Subcutaneous abdominal adipose tissue (tissue), 5 donors: ENCODE data around the gene GPN2.

ENCODE experiments used
- H3K27ac ChIP-seq: one replicate; pipeline ENCODE4 v1.7.0; 2013; ENCODE audit warnings: low read depth, mild to moderate bottlenecking, inconsistent platforms, low read length, moderate library complexity
- H3K27me3 ChIP-seq, 5 donors: one replicate each; pipeline ENCODE4 v1.7.0; 2013; ENCODE audit warnings: low read length in 5 of 5, inconsistent platforms in 1 of 5; ENCODE audit not compliant: control insufficient read depth in 5 of 5, insufficient read depth in 4 of 5
- H3K36me3 ChIP-seq, 5 donors: one replicate each; pipeline ENCODE4 v1.7.0; 2013; ENCODE audit warnings: low read length in 5 of 5; ENCODE audit not compliant: control insufficient read depth in 5 of 5, insufficient read depth in 5 of 5
- H3K4me1 ChIP-seq, 5 donors: one replicate each; pipeline ENCODE4 v1.7.0; 2013; ENCODE audit warnings: low read length in 5 of 5, mild to moderate bottlenecking in 3 of 5, moderate library complexity in 1 of 5; ENCODE audit not compliant: control insufficient read depth in 5 of 5, insufficient read depth in 5 of 5
- H3K4me3 ChIP-seq, 5 donors: one replicate each; pipeline ENCODE4 v1.7.0; 2013; ENCODE audit warnings: low read length in 5 of 5, low read depth in 1 of 5
- H3K9ac ChIP-seq, 5 donors: one replicate each; pipeline ENCODE4 v1.7.0; 2013; ENCODE audit warnings: low read length in 5 of 5, mild to moderate bottlenecking in 4 of 5, moderate library complexity in 3 of 5
- H3K9me3 ChIP-seq, 5 donors: one replicate each; pipeline ENCODE4 v1.7.0; 2013; ENCODE audit warnings: low read length in 5 of 5; ENCODE audit not compliant: control insufficient read depth in 5 of 5
- donor health status: healthy.
- donor health status: healthy.
- donor health status: healthy.
- donor health status: healthy.
- donor health status: healthy.

The GPN2 gene

DNA sequence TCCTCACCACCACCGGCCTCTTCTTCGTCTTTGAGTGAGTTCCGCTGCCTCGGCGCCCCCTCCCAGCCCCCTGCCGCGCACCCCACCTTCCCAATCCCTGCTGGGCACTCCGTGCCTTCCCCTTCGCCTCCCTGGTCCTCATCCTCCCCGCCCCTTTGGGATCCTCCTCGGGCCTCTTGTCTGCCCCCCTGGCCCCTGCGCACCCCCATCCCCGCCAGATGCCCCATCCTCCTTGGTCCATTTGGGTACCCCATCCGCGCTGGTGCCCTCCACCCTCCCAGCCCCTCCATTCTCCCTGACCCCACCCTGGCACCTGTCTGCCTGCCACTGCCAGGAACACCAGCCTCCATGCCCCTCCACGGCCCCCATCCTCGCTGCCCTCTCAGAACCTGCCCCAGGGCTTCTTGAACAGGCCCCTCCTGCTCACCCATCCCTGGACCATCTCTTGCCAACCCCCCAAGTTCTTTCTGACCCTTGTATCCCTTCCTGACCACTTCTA, 62.9 kb downstream of the GPN2 start:
- Histone ChIP-seq H3K27me3 (no peaks in the 10 kb centered on the region), H3K9me3 (no peaks in the 10 kb centered on the region), H3K36me3 (peaks cover 0 to 12% (median 3%) of the 10 kb centered on the region in 5 donors), H3K4me1 (peaks cover 11 to 54% (median 49%) of the 10 kb centered on the region in 5 donors), H3K27ac (peak overlapping the region; percentile 35), H3K9ac (peak overlapping the region; percentile 59 to 89 (median 79)), H3K4me3 (peak overlapping the region; percentile 71 to 85 (median 80))

DNA sequence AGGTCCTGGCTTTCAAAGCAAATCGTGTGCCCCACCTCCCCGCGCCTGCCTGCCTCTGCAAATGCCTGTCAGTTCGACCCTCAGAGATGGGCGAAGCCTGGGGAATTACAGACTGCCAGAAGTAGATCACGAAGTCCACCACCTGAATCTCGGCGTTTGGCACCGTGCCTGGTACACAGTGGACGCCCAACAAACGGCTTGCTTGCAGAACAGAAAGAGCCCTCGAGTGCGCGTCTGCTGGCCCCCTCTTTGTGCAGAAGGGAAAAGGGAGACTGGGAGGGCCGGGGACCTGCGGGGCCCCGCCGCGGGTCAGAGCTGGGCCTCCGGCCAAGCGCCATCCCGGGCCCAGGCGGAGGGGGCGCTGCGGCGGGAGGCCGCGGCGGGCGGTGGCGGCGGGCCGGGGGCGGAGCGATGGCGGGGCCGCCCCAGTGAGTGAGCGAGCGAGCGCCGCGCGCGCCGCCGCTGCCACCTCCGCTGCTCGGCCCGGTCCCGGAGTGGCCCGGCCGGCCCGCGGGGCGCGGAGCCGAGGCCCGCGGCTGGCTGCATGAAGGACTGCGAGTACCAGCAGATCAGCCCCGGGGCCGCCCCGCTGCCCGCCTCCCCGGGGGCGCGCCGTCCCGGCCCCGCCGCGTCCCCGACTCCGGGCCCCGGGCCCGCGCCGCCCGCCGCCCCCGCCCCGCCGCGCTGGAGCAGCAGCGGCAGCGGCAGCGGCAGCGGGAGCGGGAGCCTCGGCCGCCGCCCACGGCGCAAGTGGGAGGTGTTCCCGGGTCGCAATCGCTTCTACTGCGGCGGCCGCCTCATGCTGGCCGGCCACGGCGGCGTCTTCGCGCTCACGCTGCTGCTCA, 63.6 kb downstream of the GPN2 start, which contains the start of gene ZDHHC18:
Gene ZDHHC18 (plus strand): TSS at position 428 of the 845 bp plus-strand sequence. CDS start 117 bp downstream, at position 545.
- no peaks in the 10 kb centered on the region for H3K9me3 ChIP-seq
- H3K4me3 ChIP-seq, result peak within 1 kb of the TSS; percentile 80 to 93 (median 84)
- peak within 1 kb of the TSS; percentile 63 to 95 (median 81) for H3K9ac ChIP-seq
- H3K36me3 ChIP-seq, result peaks cover 0 to 7% (median 0%) of the 10 kb centered on the region in 5 donors
- H3K27ac ChIP-seq, result peak within 1 kb of the TSS; percentile 57
- H3K4me1 ChIP-seq, result peaks cover 11 to 47% (median 43%) of the 10 kb centered on the region in 5 donors
- no peaks in the 10 kb centered on the region for H3K27me3 ChIP-seq
